Hematopoietic multipotent progenitor cell treated with erythropoietin and hydrocortisone succinate and interleukin-3 and kit ligand, for 6 days (in vitro differentiated cells): ENCODE measurements around the gene HDAC10.

ENCODE experiments used
- DNase-seq: peaks from one replicate; pipeline ENCODE4 v3.0.0-alpha.2; 2015

HDAC10 gene

DNA sequence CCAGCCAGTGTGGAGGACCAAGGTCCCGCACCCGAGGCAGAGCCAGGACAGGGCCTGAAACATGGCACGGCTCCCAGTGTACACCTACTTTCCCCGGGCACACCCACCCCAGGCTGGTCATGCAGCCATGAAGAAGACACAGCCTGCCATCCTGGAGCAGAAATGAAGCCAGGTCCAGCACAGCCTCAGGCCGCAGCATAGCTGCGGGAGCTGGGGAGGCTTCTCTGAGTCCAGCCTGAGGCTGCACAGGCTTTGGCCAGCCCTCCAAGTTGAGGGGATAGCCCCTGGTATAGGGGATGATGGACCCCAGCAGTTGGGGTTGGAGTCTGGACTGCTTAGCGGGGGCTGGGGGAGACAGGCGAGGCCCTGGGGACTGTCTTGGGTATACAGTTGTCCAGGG, 2.9 kb upstream of the HDAC10 start:
- no peak for DNase-seq

GRCh38 chr22:50253046-50253915, 2.2 kb upstream of the HDAC10 start:
- no peak for DNase-seq

- peak; percentile 89 for DNase-seq
Measured at GRCh38 chr22:50252082-50253045, 1.3 kb upstream of the HDAC10 start.

DNA sequence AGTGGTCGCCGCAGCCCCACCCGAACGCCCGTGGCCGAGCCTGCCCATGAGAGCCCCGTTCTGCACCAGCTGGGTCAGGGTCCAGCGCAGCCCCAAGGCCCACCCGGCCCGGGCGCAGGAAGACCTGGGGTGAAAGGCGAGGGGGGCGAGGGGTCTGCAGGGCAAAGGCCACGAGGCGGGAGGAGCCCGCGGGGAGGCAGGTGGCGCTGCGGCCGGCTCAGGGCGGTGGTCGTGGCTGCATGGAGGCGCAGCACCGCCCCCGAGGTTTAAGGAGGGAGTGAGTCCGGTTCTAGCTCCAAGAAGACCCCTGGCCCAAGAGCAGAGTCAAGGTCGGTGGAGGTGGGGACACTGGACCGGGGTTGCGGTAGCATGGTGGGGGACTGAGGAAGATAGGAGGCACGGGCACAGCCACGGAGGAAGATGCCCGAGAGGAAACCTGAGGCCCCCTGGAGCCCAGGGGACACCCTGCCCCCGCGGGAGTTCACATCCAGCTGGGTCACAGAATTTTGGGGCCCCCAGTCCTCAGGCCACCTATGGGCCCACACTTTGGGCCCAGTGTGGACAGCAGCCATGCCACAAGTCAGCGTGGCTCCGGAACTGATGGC, 514 bp upstream of the HDAC10 start:
- DNase-seq: no peak

GRCh38 chr22:50250249-50250554, 863 bp downstream of the HDAC10 start:
- DNase-seq: no peak

DNA sequence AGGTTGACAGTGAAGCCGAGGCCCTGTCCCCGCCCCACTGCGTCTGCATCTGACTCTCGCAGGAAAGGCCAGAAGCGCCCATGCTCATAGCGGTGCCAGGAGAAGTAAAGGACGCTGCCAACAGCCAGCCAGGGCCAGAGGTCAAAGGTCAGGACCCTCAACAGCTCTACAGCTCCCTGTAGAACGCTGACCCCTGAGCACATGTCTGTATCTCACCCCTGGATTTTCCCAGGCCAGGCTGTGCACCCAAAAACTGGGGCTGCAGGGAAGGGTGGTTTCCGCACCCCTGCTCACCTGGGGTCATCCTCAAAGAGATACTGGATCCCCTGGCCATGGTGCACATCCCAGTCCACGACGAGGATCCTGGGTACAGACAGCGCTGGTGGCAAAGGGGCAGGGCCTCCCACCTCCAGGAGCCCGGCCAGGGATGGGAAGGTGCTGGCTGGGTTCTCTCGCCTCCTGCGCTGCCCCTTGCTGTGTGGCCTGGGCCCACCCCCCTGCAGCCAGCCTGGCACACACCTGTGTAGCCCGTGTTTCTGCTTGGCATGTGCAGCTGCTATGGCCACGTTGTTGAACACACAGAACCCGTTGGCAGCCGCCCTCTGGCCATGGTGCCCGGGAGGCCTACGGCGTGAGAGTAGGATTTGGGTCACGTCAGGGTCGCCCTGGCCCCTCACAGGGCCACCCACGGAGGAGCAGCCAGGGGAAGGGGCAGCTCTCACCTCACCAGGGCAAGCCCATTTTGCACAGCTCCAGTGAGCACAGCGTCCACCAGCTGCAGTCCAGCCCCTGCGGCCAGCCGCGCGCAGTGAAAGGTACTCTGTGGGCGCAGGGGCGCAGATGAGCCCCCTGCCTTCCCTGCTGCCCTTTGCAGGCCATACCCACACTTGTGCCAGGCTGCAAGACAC, 1.5 kb downstream of the HDAC10 start:
- no peak for DNase-seq

DNA sequence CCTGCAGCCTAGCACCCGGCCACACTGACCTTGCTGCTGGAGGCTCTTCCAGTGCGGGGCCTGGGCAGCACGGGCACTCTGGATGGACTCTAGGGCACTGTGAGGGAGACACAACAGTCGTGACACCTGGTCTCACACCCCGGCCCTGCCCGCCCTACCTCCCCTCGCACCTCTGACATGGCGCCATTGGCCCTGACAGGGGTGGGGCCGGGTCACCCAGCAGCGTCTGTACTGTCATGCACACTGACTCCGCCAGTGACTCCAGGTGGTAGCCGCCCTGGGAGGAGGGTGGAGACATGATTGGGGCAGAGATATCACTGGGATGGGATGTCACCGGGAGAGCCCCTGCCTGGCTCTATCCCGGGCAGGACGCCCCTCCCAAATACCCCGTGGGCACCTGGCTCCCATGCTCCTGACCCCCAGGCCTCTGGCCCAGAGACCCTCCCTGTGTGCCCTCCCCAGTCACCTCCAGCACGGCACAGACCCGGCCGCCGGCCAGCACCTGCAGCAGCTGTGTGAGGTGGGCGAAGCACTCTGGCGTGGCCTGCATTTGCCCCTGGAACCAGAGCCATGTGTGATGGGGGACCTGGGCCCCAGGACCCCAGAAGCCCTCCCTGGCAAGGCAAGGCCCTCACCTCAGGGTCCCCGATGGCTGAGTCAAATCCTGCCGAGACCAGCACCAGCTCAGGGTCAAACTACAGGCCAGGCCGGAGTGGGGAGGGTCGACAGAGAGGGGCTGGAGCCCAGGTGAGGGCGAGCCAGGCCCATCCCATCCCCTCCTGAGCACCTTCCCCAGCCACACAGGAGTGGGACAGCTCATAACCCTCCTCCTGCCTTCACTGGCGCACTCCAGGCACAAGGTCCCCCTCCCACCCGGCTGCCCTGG, 2.6 kb downstream of the HDAC10 start:
- no peak for DNase-seq

DNA sequence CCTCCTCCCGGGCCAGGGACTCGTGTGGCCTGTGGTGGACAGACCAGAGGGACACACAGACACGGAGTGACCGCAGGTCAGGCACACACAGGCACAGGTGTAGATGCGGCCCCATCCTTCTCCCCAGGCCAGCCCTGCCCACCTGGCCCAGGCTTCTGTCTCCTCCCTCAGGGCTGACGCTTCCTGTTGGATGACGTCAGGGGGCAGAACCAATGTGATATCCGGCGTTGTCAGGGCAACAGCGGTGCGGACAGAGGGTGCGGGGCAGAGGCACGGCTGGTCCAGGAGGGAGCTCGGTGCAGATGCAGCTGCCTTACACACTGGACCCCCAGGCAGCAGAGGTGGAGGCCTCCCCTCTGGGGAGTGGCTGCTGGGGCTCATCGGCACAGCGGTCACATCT, 3.3 kb downstream of the HDAC10 start:
- peak; percentile 51 for DNase-seq

GRCh38 chr22:50246242-50247175, 4.6 kb downstream of the HDAC10 start:
- peak; percentile 35 for DNase-seq

GRCh38 chr22:50245214-50246072, 5.6 kb downstream of the HDAC10 start:
- no peak for DNase-seq

DNA sequence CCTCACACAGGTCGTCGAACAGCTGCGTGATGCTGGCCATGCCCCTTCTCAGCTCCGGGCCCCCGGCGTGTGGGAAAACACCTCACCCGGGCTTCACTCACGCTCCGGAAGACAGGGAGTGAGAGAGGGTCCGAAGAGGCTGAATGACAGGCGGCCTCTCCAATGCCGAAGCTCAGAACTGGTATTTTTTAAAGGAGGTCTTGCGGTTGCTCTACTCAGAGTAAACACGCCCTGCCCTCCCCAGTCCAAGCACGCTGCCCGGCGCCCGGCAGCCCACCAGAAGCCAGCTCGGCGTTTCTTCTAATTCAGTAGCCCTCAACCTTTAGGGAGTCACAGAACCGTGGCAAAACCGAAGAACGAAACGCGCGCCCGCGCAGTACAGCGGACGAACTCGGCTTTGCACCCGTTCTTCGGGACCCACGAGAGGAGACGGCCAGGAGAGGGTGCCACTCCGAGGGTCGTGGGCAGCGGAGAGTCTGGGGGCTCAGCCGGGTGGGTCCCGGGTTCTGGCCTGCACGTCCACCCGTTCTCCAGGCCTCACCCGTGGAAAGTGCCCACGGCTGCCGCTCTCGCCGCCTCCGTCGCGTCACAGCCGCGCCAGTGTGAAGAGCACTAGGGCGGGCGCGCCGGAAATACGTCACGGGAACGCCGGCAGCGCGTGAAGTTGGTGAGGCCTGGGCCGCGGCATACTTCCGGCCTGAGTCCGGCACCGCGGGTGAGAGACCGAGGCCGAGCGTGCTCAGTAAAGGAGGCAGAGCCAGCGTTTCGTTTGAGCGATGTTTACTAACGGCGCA, 6.4 kb downstream of the HDAC10 start, which contains the start of gene TUBGCP6:
TUBGCP6 (minus strand) TSS at position 604 of the 794 bp plus-strand sequence; CDS start at position 40, 564 bp downstream.
- DNase-seq: peak; percentile 96

DNA sequence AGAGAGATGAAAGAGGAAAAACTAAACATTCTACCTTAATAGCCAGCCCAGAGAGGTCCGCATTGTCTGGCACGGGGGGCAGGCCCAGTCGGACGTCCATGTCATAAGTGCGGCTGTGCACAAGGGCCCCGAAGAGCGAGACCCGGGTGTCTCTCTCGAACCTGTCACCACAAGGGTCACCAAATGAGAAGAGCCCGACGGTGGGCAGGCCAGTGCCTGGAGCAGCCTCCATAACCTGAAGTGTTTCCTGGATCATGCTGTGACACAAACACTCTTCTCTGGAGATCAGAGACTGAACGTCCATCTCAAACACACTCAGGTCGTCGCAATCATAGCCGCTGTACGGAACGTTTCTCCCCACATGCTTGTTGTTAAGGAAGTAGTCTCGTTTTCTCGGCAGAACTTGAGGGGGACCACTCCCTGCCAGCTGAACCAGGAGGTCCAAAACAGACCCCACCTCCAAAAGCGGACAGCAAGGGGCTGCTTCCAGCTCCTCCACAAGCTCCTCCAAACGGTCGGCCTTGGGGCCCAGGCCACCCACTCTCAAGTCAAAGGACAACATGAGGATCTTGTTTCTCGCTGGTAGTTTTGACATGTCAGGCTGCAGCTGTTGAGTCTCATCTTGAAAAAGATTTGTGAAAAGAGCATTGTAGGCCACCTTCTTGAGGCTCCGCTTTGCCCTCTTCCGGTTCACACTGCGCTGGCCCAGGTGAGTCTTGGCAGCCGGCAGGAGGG, 7.2 kb downstream of the HDAC10 start:
- no peak for DNase-seq

DNA sequence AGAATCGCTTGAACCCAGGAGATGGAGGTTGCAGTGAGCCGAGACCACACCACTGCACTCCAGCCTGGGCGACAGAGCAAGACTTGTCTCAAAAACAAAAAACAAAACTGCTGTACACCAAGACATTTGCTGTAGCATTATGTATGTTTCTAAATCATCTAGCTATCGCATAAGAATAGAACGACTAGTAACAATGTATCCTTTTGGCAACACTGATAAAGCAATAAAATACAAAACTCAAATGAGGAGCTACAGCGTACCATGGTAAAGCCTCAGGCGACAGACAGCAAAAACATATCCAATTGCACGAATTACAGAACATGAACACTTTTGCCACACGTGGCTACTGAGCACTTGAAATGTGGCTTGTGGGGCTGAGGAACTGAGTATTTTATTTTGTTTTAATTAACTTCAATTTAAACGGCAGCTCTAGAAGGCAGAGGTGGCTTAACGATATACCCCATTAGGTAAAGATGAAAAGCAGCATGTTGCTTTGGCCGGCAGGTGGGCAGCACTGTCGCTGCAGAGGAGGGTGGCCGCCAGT, 8.6 kb downstream of the HDAC10 start:
- DNase-seq: no peak

- no peak for DNase-seq
Measured at GRCh38 chr22:50238755-50239154, 12.3 kb downstream of the HDAC10 start.

- peak; percentile 58 for DNase-seq
Measured at GRCh38 chr22:50236731-50237409, 14.2 kb downstream of the HDAC10 start.

DNA sequence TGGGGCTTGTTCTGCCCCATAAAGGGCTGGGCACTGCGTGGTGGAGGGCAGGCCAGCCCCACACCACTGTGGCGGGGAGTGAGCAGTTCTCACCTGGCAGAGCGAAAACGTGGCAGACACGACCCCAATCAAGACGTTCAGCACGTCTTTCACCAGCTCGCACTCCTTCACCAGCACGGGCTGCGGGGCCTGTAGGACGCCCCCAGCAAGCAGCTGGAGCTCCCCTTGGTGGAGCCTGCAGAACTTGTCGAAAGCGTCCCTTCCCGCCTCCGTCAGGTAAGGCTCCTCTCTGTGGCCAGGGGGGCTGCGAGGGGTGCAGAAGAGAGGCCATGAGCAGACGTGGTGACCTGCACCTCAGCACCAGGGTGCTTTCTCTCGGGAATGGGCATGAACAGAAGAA, 17.8 kb downstream of the HDAC10 start:
- no peak for DNase-seq
